ENCODE measurements around the gene RALGAPB.

DNA sequence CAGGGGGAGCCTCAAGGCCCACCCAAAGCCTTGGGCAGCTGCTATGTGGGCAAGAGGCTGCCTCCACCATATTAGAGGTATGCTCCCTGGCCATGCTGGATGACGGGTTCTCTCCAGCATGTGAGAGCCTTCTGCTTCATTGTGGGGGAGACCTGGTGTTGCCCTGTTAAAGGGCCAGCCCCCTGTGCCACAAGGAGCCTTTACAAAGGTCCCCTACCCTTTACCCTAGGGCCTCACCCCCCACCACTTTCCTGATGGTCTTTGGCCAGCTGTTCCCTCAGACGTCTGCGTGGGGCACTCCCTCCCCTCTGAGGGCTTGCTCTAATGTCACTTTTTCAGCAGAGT, 113.5 kb downstream of the RALGAPB start:
- TF ChIP-seq, protein P1, sequence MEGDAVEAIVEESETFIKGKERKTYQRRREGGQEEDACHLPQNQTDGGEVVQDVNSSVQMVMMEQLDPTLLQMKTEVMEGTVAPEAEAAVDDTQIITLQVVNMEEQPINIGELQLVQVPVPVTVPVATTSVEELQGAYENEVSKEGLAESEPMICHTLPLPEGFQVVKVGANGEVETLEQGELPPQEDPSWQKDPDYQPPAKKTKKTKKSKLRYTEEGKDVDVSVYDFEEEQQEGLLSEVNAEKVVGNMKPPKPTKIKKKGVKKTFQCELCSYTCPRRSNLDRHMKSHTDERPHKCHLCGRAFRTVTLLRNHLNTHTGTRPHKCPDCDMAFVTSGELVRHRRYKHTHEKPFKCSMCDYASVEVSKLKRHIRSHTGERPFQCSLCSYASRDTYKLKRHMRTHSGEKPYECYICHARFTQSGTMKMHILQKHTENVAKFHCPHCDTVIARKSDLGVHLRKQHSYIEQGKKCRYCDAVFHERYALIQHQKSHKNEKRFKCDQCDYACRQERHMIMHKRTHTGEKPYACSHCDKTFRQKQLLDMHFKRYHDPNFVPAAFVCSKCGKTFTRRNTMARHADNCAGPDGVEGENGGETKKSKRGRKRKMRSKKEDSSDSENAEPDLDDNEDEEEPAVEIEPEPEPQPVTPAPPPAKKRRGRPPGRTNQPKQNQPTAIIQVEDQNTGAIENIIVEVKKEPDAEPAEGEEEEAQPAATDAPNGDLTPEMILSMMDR (IDR thresholded peaks at IDR 0.05), result no peak
- TF ChIP-seq POLR2AphosphoS5 (IDR thresholded peaks at IDR 0.05) (no peak), POLR2A (IDR thresholded peaks at IDR 0.05) (no peak)
